ENCODE data around the gene CBLB. TPM values are rescaled to one million over a fixed set of nuclear protein-coding genes. Genes with fewer than 3 reads are reported as not detected.

The CBLB gene
- total and polyA plus RNA-seq, 9 donors, result 14.8 to 133 (median 40.5) TPM

- DNase-seq, result no peak
- Histone ChIP-seq H3K27me3 (no peaks in the 10 kb centered on the region), H3K27ac (no peak overlapping the region), H3K36me3 (no peaks in the 10 kb centered on the region), H3K4me3 (no peak overlapping the region), H3K9me3 (no peaks in the 10 kb centered on the region), H3K4me1 (ENCODE audit: insufficient read depth) (no peaks in the 10 kb centered on the region)
- TF ChIP-seq POLR2A (IDR thresholded peaks at IDR 0.05) (no peak), EP300 (IDR thresholded peaks at IDR 0.05) (no peak), CTCF (IDR thresholded peaks at IDR 0.05) (no peak)
- intact Hi-C loops (cut with DNase I), result no loop called here
Observed at GRCh38 chr3:105662306-105662705, 206.5 kb downstream of the CBLB start.

GRCh38 chr3:105661461-105661860 is 207.4 kb downstream of the CBLB start:
- H3K9me3 ChIP-seq, result no peaks in the 10 kb centered on the region
- no peaks in the 10 kb centered on the region for H3K4me1 ChIP-seq (ENCODE audit: insufficient read depth)
- intact Hi-C loops (cut with DNase I), result no loop called here
- DNase-seq, result no peak
- no peaks in the 10 kb centered on the region for H3K36me3 ChIP-seq
- no peak for TF ChIP-seq EP300 (IDR thresholded peaks at IDR 0.05)
- TF ChIP-seq POLR2A (IDR thresholded peaks at IDR 0.05), result no peak
- TF ChIP-seq CTCF (IDR thresholded peaks at IDR 0.05), result no peak
- H3K27me3 ChIP-seq, result no peaks in the 10 kb centered on the region
- no peak overlapping the region for H3K27ac ChIP-seq
- H3K4me3 ChIP-seq, result no peak overlapping the region
- 90 to 92% (median 92%) methylated on average over 3 of the region's 3 CpGs for WGBS, 3 donors

GRCh38 chr3:105656651-105657504 is 211.9 kb downstream of the CBLB start:
- no peak for DNase-seq
- 73 to 97% (median 83%) methylated on average over 1 of the region's 1 CpG for WGBS, 3 donors
- Histone ChIP-seq H3K27me3 (no peaks in the 10 kb centered on the region), H3K4me1 (ENCODE audit: insufficient read depth) (no peaks in the 10 kb centered on the region), H3K9me3 (no peaks in the 10 kb centered on the region), H3K4me3 (no peak overlapping the region), H3K27ac (no peak overlapping the region), H3K36me3 (no peaks in the 10 kb centered on the region)
- TF ChIP-seq POLR2A (IDR thresholded peaks at IDR 0.05) (no peak), EP300 (IDR thresholded peaks at IDR 0.05) (no peak), CTCF (IDR thresholded peaks at IDR 0.05) (no peak)
- intact Hi-C loops (cut with DNase I), result no loop called here

- TF ChIP-seq CTCF (IDR thresholded peaks at IDR 0.05) (no peak), EP300 (IDR thresholded peaks at IDR 0.05) (no peak), POLR2A (IDR thresholded peaks at IDR 0.05) (no peak)
- no peaks in the 10 kb centered on the region for H3K9me3 ChIP-seq
- no peak overlapping the region for H3K27ac ChIP-seq
- WGBS, 3 donors, result 86 to 92% (median 87%) methylated on average over 3 of the region's 3 CpGs
- intact Hi-C loops (cut with DNase I), result no loop called here
- H3K27me3 ChIP-seq, result no peaks in the 10 kb centered on the region
- no peak overlapping the region for H3K4me3 ChIP-seq
- H3K4me1 ChIP-seq (ENCODE audit: insufficient read depth), result no peaks in the 10 kb centered on the region
- DNase-seq, result no peak
- H3K36me3 ChIP-seq, result no peaks in the 10 kb centered on the region
Observed at GRCh38 chr3:105653868-105654267, 214.9 kb downstream of the CBLB start.

Data from ovary (tissue), 9 donors.